Kidney glomerular epithelial cell (primary cell): ENCODE measurements around the gene CDX1.

Source experiments
- DNase-seq: peaks from one replicate; lab custom pipeline; 2025; lab: John Stamatoyannopoulos, UW

Gene CDX1

GRCh38 chr5:150166650-150167511, at the start of gene CDX1:
Gene CDX1 (plus strand): TSS chr5:150166778. CDS start chr5:150166877, 99 bp downstream.
- no peak for DNase-seq

GRCh38 chr5:150117945-150118560, 48.5 kb upstream of the CDX1 start:
- DNase-seq: no peak

- DNase-seq: no peak
Measured at GRCh38 chr5:150118561-150119229, 47.9 kb upstream of the CDX1 start.

- DNase-seq: no peak
Measured at GRCh38 chr5:150119421-150120061, 47.0 kb upstream of the CDX1 start.

GRCh38 chr5:150120062-150120441, 46.5 kb upstream of the CDX1 start:
- no peak for DNase-seq

GRCh38 chr5:150120617-150121447, 45.7 kb upstream of the CDX1 start:
- DNase-seq: no peak

- no peak for DNase-seq
Measured at GRCh38 chr5:150121448-150122157, 45.0 kb upstream of the CDX1 start.

GRCh38 chr5:150122158-150122510, 44.4 kb upstream of the CDX1 start:
- DNase-seq: no peak

GRCh38 chr5:150122536-150123481, 43.8 kb upstream of the CDX1 start:
- no peak for DNase-seq

GRCh38 chr5:150123542-150123941, 43.0 kb upstream of the CDX1 start:
- no peak for DNase-seq

- no peak for DNase-seq
Measured at GRCh38 chr5:150124111-150124557, 42.4 kb upstream of the CDX1 start.

- DNase-seq: no peak
Measured at GRCh38 chr5:150124596-150124995, 42.0 kb upstream of the CDX1 start.

- no peak for DNase-seq
Measured at GRCh38 chr5:150125334-150125733, 41.2 kb upstream of the CDX1 start.

GRCh38 chr5:150126199-150126920, 40.2 kb upstream of the CDX1 start:
- DNase-seq: no peak

- no peak for DNase-seq
Measured at GRCh38 chr5:150126921-150127265, 39.7 kb upstream of the CDX1 start.

- no peak for DNase-seq
Measured at GRCh38 chr5:150129454-150129812, 37.1 kb upstream of the CDX1 start.

- peak; percentile 74 for DNase-seq
Measured at GRCh38 chr5:150129813-150130492, 36.6 kb upstream of the CDX1 start.

- DNase-seq: no peak
Measured at GRCh38 chr5:150130493-150130922, 36.1 kb upstream of the CDX1 start.

GRCh38 chr5:150131461-150131860, 35.1 kb upstream of the CDX1 start:
- DNase-seq: no peak
